Measurements from ENCODE around the gene INO80.

DNA sequence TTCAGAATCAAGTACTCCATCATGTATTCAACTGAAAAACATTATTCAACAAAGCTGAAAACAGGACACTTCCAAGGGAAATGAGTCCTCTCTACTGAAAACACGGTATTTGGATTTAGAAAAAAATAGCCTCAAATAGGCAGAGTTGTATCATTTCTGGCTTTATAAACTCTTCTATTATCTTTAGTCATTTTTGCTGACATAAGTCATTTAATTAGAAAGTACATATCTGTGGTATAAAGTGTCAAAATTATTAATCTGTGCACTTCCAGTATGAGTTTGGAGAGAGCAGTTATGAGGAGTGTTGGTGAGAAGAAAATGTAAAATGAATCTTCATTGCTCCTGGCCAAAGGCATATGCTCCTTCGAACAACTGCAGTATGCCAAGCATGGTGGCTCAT lies 59.3 kb downstream of the INO80 start:
- TF ChIP-seq, protein P1, sequence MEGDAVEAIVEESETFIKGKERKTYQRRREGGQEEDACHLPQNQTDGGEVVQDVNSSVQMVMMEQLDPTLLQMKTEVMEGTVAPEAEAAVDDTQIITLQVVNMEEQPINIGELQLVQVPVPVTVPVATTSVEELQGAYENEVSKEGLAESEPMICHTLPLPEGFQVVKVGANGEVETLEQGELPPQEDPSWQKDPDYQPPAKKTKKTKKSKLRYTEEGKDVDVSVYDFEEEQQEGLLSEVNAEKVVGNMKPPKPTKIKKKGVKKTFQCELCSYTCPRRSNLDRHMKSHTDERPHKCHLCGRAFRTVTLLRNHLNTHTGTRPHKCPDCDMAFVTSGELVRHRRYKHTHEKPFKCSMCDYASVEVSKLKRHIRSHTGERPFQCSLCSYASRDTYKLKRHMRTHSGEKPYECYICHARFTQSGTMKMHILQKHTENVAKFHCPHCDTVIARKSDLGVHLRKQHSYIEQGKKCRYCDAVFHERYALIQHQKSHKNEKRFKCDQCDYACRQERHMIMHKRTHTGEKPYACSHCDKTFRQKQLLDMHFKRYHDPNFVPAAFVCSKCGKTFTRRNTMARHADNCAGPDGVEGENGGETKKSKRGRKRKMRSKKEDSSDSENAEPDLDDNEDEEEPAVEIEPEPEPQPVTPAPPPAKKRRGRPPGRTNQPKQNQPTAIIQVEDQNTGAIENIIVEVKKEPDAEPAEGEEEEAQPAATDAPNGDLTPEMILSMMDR (conservative IDR thresholded peaks at IDR 0.05 in 1 of 2, IDR thresholded peaks at IDR 0.05 in 1 of 2; ENCODE audit: low read depth in 1 of 2, low read length in 2 of 2): no peak
- no peak for TF ChIP-seq EZH2 (IDR thresholded peaks at IDR 0.05; ENCODE audit: low read length, missing control alignments)

All from fibroblast of lung (primary cell).